AG10803 (cell line): ENCODE results near the gene KIAA1217.

Experiments used
- DNase-seq: peaks from one replicate; pipeline ENCODE4 v3.0.0; 2010; ENCODE audit warnings: low read depth
- H3K4me3 ChIP-seq: 2 replicates; pipeline ENCODE4 v1.5.1; 2011; ENCODE audit warnings: mild to moderate bottlenecking, low read length, control low read depth
- TF ChIP-seq, protein P1 (sequence below): conservative IDR thresholded peaks from 2 replicates; pipeline ENCODE4 v1.5.1; 2011; ENCODE audit warnings: mild to moderate bottlenecking, low read length, control low read depth, inconsistent platforms

The KIAA1217 gene

DNA sequence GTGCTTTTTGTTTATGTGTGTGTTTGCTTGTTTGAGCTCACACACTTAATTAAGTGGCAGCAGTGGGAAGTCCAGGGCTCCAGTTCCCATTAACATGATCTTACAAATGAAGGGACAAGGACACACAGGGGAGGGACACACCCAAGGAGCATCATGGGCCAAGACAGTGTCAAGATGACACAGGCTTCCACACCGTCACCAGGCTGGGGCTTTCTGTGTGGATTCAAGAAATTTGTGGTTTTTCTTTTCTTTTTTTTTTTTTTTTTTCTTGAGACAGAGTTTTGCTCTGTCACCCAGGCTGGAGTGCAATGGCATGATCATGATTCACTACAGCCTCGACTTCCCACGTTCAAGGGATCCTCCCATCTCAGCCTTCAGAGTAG lies 173.6 kb downstream of the KIAA1217 start:
- no peak overlapping the region for H3K4me3 ChIP-seq
- no peak for DNase-seq
- TF ChIP-seq, protein P1, sequence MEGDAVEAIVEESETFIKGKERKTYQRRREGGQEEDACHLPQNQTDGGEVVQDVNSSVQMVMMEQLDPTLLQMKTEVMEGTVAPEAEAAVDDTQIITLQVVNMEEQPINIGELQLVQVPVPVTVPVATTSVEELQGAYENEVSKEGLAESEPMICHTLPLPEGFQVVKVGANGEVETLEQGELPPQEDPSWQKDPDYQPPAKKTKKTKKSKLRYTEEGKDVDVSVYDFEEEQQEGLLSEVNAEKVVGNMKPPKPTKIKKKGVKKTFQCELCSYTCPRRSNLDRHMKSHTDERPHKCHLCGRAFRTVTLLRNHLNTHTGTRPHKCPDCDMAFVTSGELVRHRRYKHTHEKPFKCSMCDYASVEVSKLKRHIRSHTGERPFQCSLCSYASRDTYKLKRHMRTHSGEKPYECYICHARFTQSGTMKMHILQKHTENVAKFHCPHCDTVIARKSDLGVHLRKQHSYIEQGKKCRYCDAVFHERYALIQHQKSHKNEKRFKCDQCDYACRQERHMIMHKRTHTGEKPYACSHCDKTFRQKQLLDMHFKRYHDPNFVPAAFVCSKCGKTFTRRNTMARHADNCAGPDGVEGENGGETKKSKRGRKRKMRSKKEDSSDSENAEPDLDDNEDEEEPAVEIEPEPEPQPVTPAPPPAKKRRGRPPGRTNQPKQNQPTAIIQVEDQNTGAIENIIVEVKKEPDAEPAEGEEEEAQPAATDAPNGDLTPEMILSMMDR = no peak

DNA sequence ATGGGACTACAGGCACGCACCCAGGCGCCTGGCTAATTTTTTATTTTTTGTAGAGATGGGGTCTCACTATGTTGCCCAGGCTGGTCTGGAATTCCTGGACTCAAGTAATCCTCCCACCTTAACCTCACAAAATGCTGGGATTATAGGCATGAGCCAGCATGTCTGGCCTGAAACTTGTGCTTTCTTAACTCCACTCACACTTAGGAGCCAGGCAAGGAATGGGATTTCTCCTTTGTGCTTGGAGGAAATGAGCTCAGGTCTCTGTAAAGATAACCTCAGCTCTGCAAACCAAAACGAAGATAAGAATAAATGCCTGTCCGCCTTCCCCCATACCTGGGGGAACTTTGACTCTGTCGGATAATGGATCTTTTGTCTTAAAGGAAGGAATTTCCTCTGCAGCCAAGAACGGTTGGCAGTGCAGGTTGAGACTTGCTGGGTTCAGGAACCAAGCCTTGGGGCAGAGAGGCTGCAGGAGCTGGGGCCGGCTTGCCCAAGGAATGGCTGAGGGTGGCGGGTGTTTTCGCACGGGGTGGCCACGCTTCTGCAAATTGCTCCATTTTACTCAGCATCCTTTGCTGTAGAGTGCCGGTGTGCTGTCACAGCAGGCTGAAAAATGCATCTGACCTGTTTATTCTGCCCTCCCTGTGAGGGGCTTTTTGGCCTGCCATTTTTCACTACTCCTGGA lies 174.2 kb downstream of the KIAA1217 start:
- TF ChIP-seq, protein P1 = no peak
- no peak for DNase-seq
- no peak overlapping the region for H3K4me3 ChIP-seq

DNA sequence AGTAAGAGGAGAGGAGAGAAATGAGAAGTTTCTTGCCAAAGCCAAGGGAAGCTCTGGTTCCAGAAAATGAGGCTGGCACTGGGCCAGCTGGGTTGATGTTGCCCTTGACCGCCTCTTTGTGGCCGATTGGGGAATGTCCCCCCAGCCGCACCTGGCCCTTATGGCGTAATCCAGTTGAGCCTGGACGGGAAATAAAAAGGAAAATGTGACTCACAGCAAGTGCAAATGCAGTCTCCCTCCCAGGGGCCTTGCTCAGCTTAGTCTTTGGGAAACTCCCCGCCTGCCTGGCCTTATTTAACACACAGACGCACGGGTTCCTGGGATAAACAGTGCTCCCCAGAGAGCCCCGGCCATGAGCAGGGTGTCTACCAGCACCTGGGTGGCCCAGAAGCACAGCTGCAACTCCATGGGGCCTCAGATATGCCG lies 174.8 kb downstream of the KIAA1217 start:
- TF ChIP-seq, protein P1 = peak; percentile 56
- peak; percentile 91 for DNase-seq
- H3K4me3 ChIP-seq = no peak overlapping the region

DNA sequence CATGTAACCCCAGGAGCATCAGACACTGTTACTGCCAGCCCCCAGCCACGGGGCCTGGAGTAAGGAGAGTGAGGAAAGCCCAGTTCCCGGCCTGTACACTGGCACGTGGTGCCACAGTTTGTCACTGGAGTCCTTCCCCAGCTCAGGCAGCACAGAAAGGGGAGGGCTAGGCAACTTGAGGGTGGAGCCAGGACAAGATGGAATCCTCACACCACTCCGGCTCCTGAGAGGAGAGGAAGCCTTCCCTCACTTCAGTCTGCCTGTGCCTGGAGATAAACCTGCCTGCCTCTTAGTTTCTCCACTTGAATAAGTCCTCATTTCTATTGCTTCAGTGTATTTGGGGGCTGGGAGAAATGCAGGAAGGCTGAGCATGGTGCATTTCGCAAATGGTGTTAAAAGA lies 176.0 kb downstream of the KIAA1217 start:
- TF ChIP-seq, protein P1 = no peak
- no peak for DNase-seq
- no peak overlapping the region for H3K4me3 ChIP-seq

DNA sequence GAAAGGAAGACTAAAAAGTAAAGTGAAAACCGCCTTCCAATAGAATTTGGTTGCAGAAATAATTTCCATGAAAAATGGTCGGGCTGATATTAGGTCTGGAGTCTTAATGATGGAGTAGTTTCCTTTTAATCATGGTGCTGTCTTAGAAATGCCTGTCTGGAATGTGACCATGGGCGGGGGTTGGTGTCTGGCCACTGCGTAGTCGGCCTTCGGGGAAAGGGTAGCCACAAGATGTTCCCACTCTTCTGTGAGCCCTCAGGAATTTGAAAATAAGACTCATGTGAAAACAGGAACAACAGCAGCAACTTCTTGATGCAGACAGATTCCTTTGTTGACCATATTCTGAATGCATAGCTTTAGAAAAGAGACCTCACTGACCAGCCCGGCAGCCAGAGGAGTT lies 176.8 kb downstream of the KIAA1217 start:
- DNase-seq = peak; percentile 31

DNA sequence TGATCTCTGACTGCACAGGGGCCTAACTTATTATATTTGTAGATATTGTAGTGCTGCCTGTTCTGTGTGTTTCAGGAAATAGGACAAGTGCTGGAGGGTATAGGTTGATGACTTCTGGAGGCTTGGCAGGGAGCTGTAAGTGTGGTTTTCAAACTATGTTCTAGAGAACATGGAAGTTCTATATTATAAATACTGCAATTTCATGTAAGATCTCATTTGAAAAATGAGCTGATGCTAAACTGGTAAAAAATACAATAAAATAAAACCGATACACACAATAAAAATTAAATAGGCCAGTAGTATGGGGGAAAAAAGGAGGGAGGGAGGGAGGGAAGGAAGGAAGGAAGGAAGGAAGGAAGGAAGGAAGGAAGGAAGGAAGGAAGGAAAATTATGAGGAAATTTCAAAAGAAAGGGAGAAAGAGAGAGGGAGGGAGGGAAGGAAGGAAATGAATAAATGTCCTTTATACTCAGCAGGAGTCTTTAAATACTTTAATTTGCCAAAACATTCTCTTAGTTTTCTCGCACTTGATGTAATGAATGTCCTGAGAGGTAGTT lies 181.3 kb downstream of the KIAA1217 start:
- H3K4me3 ChIP-seq = no peak overlapping the region
- TF ChIP-seq, protein P1 = no peak
- no peak for DNase-seq

More for the DNA sequence above, 176.8 kb downstream of the KIAA1217 start:
- H3K4me3 ChIP-seq = no peak overlapping the region
- TF ChIP-seq, protein P1 = no peak

DNA sequence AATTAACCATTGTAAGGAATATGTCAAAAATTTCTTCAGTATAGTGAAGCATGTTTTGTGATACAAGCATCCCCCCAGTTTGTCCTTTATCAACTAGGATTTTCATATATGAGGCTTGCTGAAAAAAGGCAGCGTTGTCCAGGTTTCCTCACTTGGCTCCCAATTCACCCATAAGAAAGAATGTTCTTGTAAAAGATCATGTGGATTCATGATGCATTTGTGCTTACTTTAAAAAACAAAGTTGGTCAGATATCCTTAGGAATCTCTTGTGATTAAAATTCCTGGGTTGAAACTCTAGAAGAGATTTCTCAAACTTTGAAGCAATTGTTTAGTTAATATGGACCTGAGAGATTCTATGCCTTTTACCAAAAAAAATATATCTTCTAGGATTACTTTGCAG lies 181.8 kb downstream of the KIAA1217 start:
- no peak for DNase-seq
- H3K4me3 ChIP-seq = no peak overlapping the region
- TF ChIP-seq, protein P1 = no peak
